Measurements from ENCODE around the gene OGFOD3. TPM values are rescaled to one million over a fixed set of nuclear protein-coding genes. Genes with fewer than 3 reads are reported as not detected.

The OGFOD3 gene
- total and polyA plus RNA-seq, 9 of the 15 experiments (the other 6 are each of a cell fraction or from before 2014, with no cell fraction given) = 0.69 to 44.7 (median 18.9) TPM

GRCh38 chr17:82351713-82352488 lies 66.5 kb downstream of the OGFOD3 start:
- POLR2A ChIA-PET = interaction anchor here (0.8 kb wide), 1 partner anchor 21 kb away, joined by 4 read pairs; no protein-coding TSS in a partner anchor
- DNase-seq (ENCODE audit: extremely low read depth in 1 of 4, low spot score in 3 of 4) (peak; percentile 68 to 92 (median 74)), FAIRE-seq (peak; percentile 95), ATAC-seq (peak; percentile 94)
- no peaks in the 10 kb centered on the region for H3K36me3 ChIP-seq (ENCODE audit: control insufficient read depth, insufficient read depth, low read length)
- H3K79me2 ChIP-seq (ENCODE audit: control insufficient read depth, insufficient read depth, low read length) = no peaks in the 10 kb centered on the region
- no peaks in the 10 kb centered on the region for H3K9me1 ChIP-seq (ENCODE audit: control insufficient read depth, insufficient read depth, low read length)
- intact Hi-C loops (cut with micrococcal nuclease) = loop anchor here (1.0 to 10.0 kb wide), 4 partner anchors 62 to 415 kb away; no protein-coding TSS in a partner anchor
- H3K4me3 ChIP-seq = no peak overlapping the region
- in situ Hi-C loops (cut with MboI) = loop anchor here (5.0 kb wide), 2 partner anchors 205 to 430 kb away; no protein-coding TSS in a partner anchor
- H3K27ac ChIP-seq (ENCODE audit: extremely low read depth, low read depth, low read length) = no peak overlapping the region
- H4K20me1 ChIP-seq (replicated peaks; ENCODE audit: control insufficient read depth, insufficient read depth, low read length) = no peaks in the 10 kb centered on the region
- H3K27me3 ChIP-seq (ENCODE audit: control insufficient read depth in 2 of 2, insufficient read depth in 2 of 2, low read length in 2 of 2) = no peaks in the 10 kb centered on the region
- CTCF ChIA-PET (ENCODE audit: low intra/inter-chr PET ratio) = interaction anchor here (0.6 to 2.1 kb wide), 10 partner anchors 37 to 564 kb away, joined by 3 to 12 read pairs (median 4); no protein-coding TSS in a partner anchor
- no TSS peak for BruUV-seq (replicated peaks)
- H3K4me1 ChIP-seq (replicated peaks in 1 of 2; ENCODE audit: control insufficient read depth in 2 of 2, insufficient read depth in 2 of 2, low read length in 2 of 2) = peaks cover 11 to 59% of the 10 kb centered on the region in 2 experiments; a peak in 4 of 5 replicates
- H2AFZ ChIP-seq (ENCODE audit: low read depth, low read length) = peak overlapping the region; percentile 72; the same call in 1 of the 2 replicates
- H3K9ac ChIP-seq (ENCODE audit: insufficient read depth in 1 of 2, low read depth in 2 of 2, low read length in 2 of 2) = peak overlapping the region in 1 of 2 experiments; percentile 3; a peak in 1 of 4 replicates
- peak overlapping the region; percentile 43; the same call in 1 of the 2 replicates for H3K4me2 ChIP-seq (ENCODE audit: insufficient read depth, low read length)
- no peaks in the 10 kb centered on the region for H3K9me3 ChIP-seq (replicated peaks; ENCODE audit: control insufficient read depth, insufficient read depth, low read depth, low read length)
- 30% methylated on average over 21 of the region's 26 CpGs for WGBS (ENCODE audit: insufficient coverage, low coverage, missing lambda C conversion rate)
- TF ChIP-seq ZNF282 (CRISPR knock-in tag; IDR thresholded peaks at IDR 0.05) (0 out of 2 replicates have a peak, but pooled peaks have one; percentile 22), MBD1 (CRISPR knock-in tag; IDR thresholded peaks at IDR 0.05) (no peak), ATF7 (IDR thresholded peaks at IDR 0.05) (peak; percentile 18; the same call in 1 of the 2 replicates), ZFP36 (IDR thresholded peaks at IDR 0.05; ENCODE audit: low read depth, low read length, partially characterized antibody) (no peak), ZNF143 (CRISPR knock-in tag; IDR thresholded peaks at IDR 0.05) (no peak), CBFB (CRISPR knock-in tag; IDR thresholded peaks at IDR 0.05) (0 out of 2 replicates have a peak, but pooled peaks have one; percentile 30), NEUROD1 (IDR thresholded peaks at IDR 0.05; ENCODE audit: borderline replicate concordance, low read depth, low read length, partially characterized antibody) (peak; percentile 22), FOXP1 (CRISPR knock-in tag; IDR thresholded peaks at IDR 0.05) (peak; percentile 28; the same call in 1 of the 2 replicates), STAG1 (CRISPR knock-in tag; IDR thresholded peaks at IDR 0.05; ENCODE audit: borderline replicate concordance) (peak; percentile 91; the same call in 1 of the 2 replicates), HOMEZ (CRISPR knock-in tag; IDR thresholded peaks at IDR 0.05) (no peak), ELF2 (CRISPR knock-in tag; IDR thresholded peaks at IDR 0.05) (no peak), RB1 (IDR thresholded peaks at IDR 0.05; ENCODE audit: low read depth) (peak; percentile 90)
- TF ChIP-seq, protein P1, sequence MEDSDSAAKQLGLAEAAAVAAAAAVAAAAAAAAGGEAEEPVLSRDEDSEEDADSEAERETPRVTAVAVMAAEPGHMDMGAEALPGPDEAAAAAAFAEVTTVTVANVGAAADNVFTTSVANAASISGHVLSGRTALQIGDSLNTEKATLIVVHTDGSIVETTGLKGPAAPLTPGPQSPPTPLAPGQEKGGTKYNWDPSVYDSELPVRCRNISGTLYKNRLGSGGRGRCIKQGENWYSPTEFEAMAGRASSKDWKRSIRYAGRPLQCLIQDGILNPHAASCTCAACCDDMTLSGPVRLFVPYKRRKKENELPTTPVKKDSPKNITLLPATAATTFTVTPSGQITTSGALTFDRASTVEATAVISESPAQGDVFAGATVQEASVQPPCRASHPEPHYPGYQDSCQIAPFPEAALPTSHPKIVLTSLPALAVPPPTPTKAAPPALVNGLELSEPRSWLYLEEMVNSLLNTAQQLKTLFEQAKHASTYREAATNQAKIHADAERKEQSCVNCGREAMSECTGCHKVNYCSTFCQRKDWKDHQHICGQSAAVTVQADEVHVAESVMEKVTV (CRISPR knock-in tag; IDR thresholded peaks at IDR 0.05) = peak; percentile 84
